Neural progenitor cell (in vitro differentiated cells): Measurements from ENCODE around the gene SMPD4. TPM values are rescaled to one million over a fixed set of nuclear protein-coding genes. Genes with fewer than 3 reads are reported as not detected.
"Not testable (repeated sequence)": the region's sequence is repeated elsewhere in the genome, so short reads cannot be mapped to it uniquely, and the experiment has no call there.

ENCODE experiments used
- DNase-seq: peaks from one replicate; pipeline ENCODE4 v3.0.0-alpha.2; 2016; ENCODE audit warnings: low spot score
- H2AFZ ChIP-seq: fragments of 200-600 bp; sonication (generic); replicated peaks from 2 replicates; pipeline ENCODE4 v1.6.1; 2016; ENCODE audit warnings: antibody characterized with exemption
- H3F3A ChIP-seq: fragments of 200-600 bp; sonication (generic); 2 replicates; pipeline ENCODE4 v1.6.1; 2016; ENCODE audit warnings: antibody characterized with exemption, low read depth
- H3K27ac ChIP-seq: fragments of 200-600 bp; sonication (generic); 2 replicates; pipeline ENCODE4 v1.5.1; 2016; ENCODE audit warnings: mild to moderate bottlenecking
- H3K27me3 ChIP-seq: fragments of 200-600 bp; sonication (generic); 2 replicates; pipeline ENCODE4 v1.6.1; 2016; ENCODE audit warnings: mild to moderate bottlenecking, moderate library complexity
- H3K36me3 ChIP-seq: fragments of 200-600 bp; sonication (generic); 2 replicates; pipeline ENCODE4 v1.5.1; 2016
- H3K4me1 ChIP-seq: fragments of 200-600 bp; sonication (generic); 2 replicates; pipeline ENCODE4 v1.6.1; 2016; ENCODE audit warnings: mixed run types
- H3K4me2 ChIP-seq: fragments of 200-600 bp; sonication (generic); 2 replicates; pipeline ENCODE4 v1.6.1; 2016
- H3K4me3 ChIP-seq: fragments of 200-600 bp; sonication (generic); 2 replicates; pipeline ENCODE4 v1.5.1; 2016
- H3K79me2 ChIP-seq: fragments of 200-600 bp; sonication (generic); 2 replicates; pipeline ENCODE4 v1.6.1; 2016; ENCODE audit warnings: low read depth
- H3K9ac ChIP-seq: fragments of 200-600 bp; sonication (generic); 2 replicates; pipeline ENCODE4 v1.6.1; 2016
- H3K9me3 ChIP-seq: fragments of 200-600 bp; sonication (generic); 2 replicates; pipeline ENCODE4 v1.5.1; 2016; ENCODE audit warnings: low read depth
- H4K20me1 ChIP-seq: fragments of 200-600 bp; sonication (generic); 2 replicates; pipeline ENCODE4 v1.6.1; 2016; ENCODE audit warnings: low read depth
- H3K27ac Mint-ChIP-seq: 3 replicates; pipeline ENCODE4 v1.8.0; 2021; ENCODE audit warnings: mixed read lengths
- H3K27me3 Mint-ChIP-seq: 2 replicates; pipeline ENCODE4 v1.8.0; 2022; ENCODE audit warnings: low read depth, mild to moderate bottlenecking, inconsistent platforms, moderate library complexity, mixed read lengths; ENCODE audit not compliant: insufficient read depth
- H3K36me3 Mint-ChIP-seq: 3 replicates; pipeline ENCODE4 v1.8.0; 2021; ENCODE audit warnings: mixed read lengths
- H3K4me1 Mint-ChIP-seq: 3 replicates; pipeline ENCODE4 v1.8.0; 2021; ENCODE audit warnings: mixed read lengths
- H3K4me3 Mint-ChIP-seq: 3 replicates; pipeline ENCODE4 v1.8.0; 2021; ENCODE audit warnings: mild to moderate bottlenecking, moderate library complexity, mixed read lengths
- H3K9me3 Mint-ChIP-seq: 3 replicates; pipeline ENCODE4 v1.8.0; 2020; ENCODE audit warnings: mixed read lengths
- small RNA-seq: library from RNA; depleted of rRNA; stranded (forward); fragments of <200 nt; gene quantifications from one replicate; pipeline ENCODE3, GENCODE V24; 2015
- total RNA-seq: library from RNA; depleted of rRNA; stranded (reverse); fragments of >200 nt; gene quantifications from 2 replicates; pipeline ENCODE4 v1.2.3, GENCODE V29; 2015; ENCODE audit warnings: low replicate concordance

SMPD4 gene
- total RNA-seq, 1 donor from 2014 or later = 23.6 TPM

- not testable (repeated sequence) for H3K4me2 ChIP-seq, H3K9ac ChIP-seq, DNase-seq, H3K4me3 ChIP-seq, H3K27ac Mint-ChIP-seq, H3K27me3 Mint-ChIP-seq, H3K9me3 ChIP-seq, H3K4me3 Mint-ChIP-seq, H3K4me1 ChIP-seq, H4K20me1 ChIP-seq, H3K27me3 ChIP-seq, H3K9me3 Mint-ChIP-seq, H3K36me3 ChIP-seq, H3K27ac ChIP-seq, H3K4me1 Mint-ChIP-seq, H3K79me2 ChIP-seq, H2AFZ ChIP-seq, H3K36me3 Mint-ChIP-seq, H3F3A ChIP-seq
Measured at GRCh38 chr2:130120924-130121323, 60.5 kb downstream of the SMPD4 start.

DNA sequence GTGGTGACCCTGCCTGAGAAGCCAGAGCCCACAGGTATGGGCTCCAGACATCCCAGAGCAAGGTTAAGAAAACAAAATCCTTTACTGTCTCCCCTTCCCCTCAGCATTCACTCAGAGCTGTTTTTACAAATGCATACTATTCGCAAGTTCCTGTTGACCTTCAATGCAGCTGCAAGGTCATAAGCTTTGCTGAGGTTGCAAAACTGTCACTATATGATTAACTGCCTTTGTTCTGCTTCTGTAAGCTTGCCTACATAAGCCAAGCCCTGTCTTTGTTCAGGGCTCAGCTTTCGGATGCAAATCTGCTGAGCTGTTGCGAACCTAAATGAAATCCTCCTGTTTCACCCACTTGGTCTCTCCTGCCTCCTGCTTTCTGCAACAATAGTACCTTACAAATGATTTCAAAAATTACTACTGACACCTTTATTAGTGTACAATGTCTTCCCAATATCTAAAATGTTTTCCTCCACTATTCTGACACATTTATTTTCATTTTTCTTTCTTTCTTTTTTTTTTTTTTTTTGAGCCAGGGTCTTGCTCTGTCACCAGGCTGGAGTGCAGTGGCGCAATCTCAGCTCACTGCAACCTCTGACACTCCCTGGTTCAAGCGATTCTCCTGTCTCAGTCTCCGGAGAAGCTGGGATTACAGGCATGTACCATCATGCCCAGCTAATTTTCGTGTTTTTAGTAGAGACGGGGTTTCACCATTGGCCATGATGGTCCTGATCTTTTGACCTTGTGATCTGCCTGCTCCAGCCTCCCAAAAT is 78.6 kb downstream of the SMPD4 start:
- not testable (repeated sequence) for H3K4me2 ChIP-seq, H3F3A ChIP-seq, H3K27me3 Mint-ChIP-seq, H3K27me3 ChIP-seq, H3K79me2 ChIP-seq, H3K9me3 Mint-ChIP-seq, H3K9ac ChIP-seq, H3K4me3 ChIP-seq, H2AFZ ChIP-seq, H3K27ac ChIP-seq, H4K20me1 ChIP-seq, H3K4me1 Mint-ChIP-seq, H3K4me1 ChIP-seq, H3K4me3 Mint-ChIP-seq, H3K36me3 Mint-ChIP-seq, H3K36me3 ChIP-seq, H3K9me3 ChIP-seq
- peak; percentile 30 for DNase-seq
- peak overlapping the region; percentile 42 for H3K27ac Mint-ChIP-seq

Small RNA genes within 50 kb of the gene (small RNA-seq; reads per million reads assigned to genes)
- gene RNU6-1049P = not detected

Other genes starting within 250 kb of the SMPD4 start
- 0.07 TPM in 1 of 2 replicates, not detected in the other for gene RAB6C, start 201.9 kb downstream of the SMPD4 start, total RNA-seq
- gene POTEF, start 52.4 kb downstream of the SMPD4 start, total RNA-seq = 15.1 and 17.6 TPM in 2 replicates
- 8.8 and 13.8 TPM in 2 replicates for gene CCDC74B, start 36.5 kb downstream of the SMPD4 start, total RNA-seq
- gene MZT2B, start 660 bp upstream of the SMPD4 start, total RNA-seq = 21.4 and 91.8 TPM in 2 replicates
- gene TUBA3E, start 16.8 kb upstream of the SMPD4 start, total RNA-seq = not detected in 2 replicates
- 23.3 and 51.4 TPM in 2 replicates for gene IMP4, start 161.3 kb upstream of the SMPD4 start, total RNA-seq
- 4.0 and 17.6 TPM in 2 replicates for gene PTPN18, start 174.5 kb upstream of the SMPD4 start, total RNA-seq